Spleen (tissue), 7 donors: ENCODE results near the gene LY6G6C.
"Not testable (repeated sequence)": the region's sequence is repeated elsewhere in the genome, so short reads cannot be mapped to it uniquely, and the experiment has no call there.

Experiments used
- POLR2A ChIP-seq, 3 donors: fragments of 450-650 bp; IDR thresholded peaks; one replicate each; pipeline ENCODE4 v1.5.1; 2017; ENCODE audit warnings: antibody characterized with exemption in 3 of 3, mild to moderate bottlenecking in 1 of 3
- POLR2AphosphoS5 ChIP-seq, 3 donors: sonication (generic); formaldehyde crosslinking; IDR thresholded peaks; one replicate each; pipeline ENCODE4 v1.5.1; 2017; ENCODE audit warnings: antibody characterized with exemption in 3 of 3
- TF ChIP-seq, protein P1 (sequence below), 11 experiments: fragments of 200-600 bp in 7 of 11; fragments of 450-650 bp in 4 of 11; sonication (generic) in 4 of 11; IDR thresholded peaks in 8 of 11; conservative IDR thresholded peaks in 3 of 11; 1 replicate in 7 of 11; 2 replicates in 4 of 11; pipeline versions ENCODE4 v1.4.0 to v1.8.0; 2016 to 2021; ENCODE audit warnings: antibody characterized with exemption in 11 of 11, inconsistent platforms in 4 of 11, mild to moderate bottlenecking in 1 of 11
- donor health status: DM: no; HTN: no; CAD: no; lungs with moderate emphysema.
- donor health status: DM: no; HTN: no; CAD: no.
- donor health status: DM: no; HTN: no; CAD: no.

- not testable (repeated sequence) for TF ChIP-seq POLR2A, POLR2AphosphoS5 (IDR thresholded peaks at IDR 0.05)
- TF ChIP-seq, protein P1, sequence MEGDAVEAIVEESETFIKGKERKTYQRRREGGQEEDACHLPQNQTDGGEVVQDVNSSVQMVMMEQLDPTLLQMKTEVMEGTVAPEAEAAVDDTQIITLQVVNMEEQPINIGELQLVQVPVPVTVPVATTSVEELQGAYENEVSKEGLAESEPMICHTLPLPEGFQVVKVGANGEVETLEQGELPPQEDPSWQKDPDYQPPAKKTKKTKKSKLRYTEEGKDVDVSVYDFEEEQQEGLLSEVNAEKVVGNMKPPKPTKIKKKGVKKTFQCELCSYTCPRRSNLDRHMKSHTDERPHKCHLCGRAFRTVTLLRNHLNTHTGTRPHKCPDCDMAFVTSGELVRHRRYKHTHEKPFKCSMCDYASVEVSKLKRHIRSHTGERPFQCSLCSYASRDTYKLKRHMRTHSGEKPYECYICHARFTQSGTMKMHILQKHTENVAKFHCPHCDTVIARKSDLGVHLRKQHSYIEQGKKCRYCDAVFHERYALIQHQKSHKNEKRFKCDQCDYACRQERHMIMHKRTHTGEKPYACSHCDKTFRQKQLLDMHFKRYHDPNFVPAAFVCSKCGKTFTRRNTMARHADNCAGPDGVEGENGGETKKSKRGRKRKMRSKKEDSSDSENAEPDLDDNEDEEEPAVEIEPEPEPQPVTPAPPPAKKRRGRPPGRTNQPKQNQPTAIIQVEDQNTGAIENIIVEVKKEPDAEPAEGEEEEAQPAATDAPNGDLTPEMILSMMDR (IDR thresholded peaks at IDR 0.05 in 8 of 11, conservative IDR thresholded peaks at IDR 0.05 in 3 of 11): not testable (repeated sequence)
These were observed 12.4 kb downstream of the LY6G6C start for GRCh38 chr6:31709157-31709556.
